HG03039 (cell line): ENCODE measurements around the gene TMEM18.
"Not testable (repeated sequence)": the region's sequence is repeated elsewhere in the genome, so short reads cannot be mapped to it uniquely, and the experiment has no call there.

ENCODE experiments used
- ATAC-seq: cut with Tn5 transposase; IDR thresholded peaks from one replicate; pipeline ENCODE4 v1.9.1; 2021; ENCODE audit warnings: mild to moderate bottlenecking, moderate library complexity; ENCODE audit not compliant: unreplicated experiment

TMEM18 gene

DNA sequence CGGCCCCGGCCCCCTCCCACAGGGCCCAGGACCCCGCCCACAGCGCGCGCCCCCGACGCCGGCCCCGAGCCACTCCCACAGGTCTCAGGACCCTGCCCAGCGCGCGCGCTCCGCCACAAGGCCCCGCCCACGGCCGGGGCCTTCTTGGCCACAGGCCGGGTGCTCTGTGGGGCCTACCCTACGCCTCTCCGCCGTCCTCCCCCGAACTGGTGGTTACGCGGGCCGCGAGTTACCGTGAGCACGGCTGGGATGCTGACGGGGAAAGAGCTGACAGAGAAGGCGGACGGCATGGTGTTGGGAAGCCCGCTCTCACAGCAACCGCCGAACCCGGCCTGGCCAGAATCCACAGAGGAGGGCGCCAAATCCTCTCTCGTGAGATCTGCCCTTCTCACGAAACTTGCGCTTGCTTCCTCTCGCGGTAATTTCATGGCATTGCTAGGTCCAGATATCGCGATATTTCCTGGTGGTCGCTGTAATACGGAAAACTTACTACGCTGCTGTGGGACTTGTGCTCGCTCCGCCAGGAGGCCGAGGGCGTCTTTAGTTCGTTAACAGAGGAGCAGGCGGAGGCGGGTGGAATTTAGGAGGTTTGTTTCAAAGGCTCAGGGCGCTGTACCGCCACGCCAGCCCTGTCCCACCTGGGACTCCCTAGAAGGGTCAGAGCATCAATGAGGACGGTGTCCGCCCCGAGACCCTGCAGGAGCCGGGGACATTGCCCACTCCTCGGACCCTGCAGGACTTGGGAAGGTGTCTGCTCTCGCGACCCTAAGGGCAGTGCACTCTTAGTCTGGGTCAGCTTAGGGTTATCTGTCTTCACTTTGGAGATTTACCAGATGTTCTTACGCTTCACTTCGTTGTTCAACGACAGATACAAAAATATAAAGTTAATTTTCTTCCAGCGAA is at the start of gene TMEM18:
Gene TMEM18 (minus strand): TSS at position 351 of the 903 bp plus-strand sequence. CDS start 61 bp downstream, at position 290.
- peak; percentile 53 for ATAC-seq

DNA sequence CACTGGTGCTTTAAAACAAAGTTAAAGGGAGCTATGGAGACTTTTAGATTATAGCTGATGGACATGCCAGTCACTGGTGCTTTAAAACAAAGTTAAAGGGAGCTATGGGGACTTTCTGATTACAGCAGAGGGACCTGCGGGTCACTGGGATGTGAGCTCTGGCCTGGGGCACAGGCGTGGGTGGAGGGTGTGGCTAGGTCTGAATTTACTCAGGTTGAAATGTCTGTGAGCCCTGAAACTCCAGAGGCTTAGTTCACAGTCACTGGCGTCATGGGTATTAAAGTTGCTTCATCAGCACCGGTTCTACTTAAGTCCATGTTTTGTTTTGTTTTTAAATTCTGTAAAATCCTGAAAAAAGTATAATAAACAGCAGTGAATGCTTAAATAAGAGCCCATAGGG is 49.0 kb upstream of the TMEM18 start:
- peak; percentile 83 for ATAC-seq

DNA sequence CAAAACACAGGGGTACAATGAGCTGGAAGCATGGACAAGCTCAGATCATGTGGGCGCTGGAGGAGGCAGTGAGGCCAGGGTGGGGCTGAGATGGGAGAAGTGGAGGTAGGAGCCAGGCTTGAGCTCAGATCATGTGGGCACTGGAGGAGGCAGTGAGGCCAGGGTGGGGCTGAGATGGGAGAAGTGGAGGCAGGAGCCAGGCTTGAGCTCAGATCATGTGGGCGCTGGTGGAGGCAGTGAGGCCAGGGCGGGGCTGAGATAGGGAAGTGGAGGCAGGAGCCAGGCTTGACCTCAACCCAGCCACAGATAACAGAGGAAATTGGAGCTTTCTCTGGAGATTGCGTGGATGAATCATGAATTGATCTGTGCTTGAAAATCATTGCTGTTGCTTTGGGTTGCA is 48.3 kb upstream of the TMEM18 start:
- no peak for ATAC-seq

DNA sequence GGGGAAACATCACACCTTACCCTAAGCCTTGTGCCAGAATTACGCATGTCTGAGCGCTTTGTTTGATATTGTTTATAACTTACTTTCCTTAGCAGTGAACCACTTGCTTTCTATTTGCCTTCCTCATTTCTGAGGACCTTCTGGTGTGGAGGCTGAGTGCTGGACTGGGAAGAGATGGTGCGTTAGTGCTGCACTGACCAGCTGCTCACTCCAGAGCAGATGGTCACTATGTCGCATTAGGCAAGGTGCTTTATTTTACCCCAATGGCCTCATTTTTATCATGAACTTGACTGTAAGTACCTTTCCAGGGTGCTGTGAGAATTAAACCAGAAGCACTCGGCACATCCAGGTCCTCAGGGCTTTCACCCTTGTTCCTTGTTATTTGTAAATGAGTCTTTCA is 46.6 kb upstream of the TMEM18 start:
- ATAC-seq = no peak

DNA sequence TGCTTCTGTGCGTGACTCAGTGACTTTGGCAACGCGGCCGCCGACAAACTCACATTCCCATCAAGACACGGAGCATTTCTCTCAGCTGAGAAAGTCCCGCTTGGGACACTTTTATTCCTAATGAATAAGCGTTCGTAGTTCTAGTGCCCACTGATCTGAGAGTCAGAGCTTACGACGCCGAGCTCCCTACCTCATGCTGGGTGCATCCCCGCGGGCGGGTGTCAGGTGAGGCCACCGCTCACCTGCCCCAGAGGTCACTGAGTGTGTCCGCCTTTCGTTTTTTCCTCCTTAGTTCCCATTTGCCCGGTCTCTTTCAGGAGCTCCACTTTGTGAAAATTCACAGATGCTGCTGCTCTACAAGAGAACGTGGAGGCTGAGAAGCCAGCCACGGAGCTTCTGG is 43.6 kb upstream of the TMEM18 start:
- ATAC-seq = no peak

DNA sequence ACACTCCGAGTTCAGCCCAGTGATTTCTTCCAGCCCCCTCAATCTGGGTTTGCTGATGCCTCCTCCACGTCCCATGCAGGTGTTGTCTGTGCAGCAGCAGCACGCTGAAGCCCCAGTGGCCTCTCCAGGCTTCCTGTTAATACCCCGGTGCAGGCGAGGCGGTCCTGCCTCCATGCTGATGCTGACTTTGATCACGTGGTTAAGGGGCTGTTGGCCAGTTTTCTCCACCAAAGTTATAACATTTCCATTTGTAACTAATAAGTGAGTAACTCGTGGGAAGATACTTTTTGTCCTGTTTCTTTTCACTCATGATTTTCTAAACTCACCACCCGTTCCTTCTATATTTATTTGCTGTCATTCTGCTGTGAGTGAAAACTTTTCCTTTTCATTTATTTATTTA is 42.5 kb upstream of the TMEM18 start:
- ATAC-seq = no peak

DNA sequence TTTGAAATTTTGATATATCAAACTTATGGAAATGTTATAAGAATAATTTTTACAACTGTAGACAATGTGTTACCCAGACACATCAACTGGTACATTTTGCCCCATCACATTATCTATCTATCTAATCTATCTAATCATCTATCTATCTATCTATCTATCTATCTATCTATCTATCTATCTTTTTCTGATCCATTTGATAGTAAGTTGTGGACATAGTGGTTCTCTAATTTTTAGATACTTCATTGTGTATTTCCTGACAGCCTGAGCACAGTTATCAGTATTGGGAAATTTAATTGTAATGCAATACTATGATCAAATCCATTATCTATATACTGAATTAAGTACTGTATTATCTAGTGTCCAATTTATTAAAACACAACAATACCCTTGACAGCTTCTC is 42.0 kb upstream of the TMEM18 start:
- ATAC-seq = no peak

- no peak for ATAC-seq
Observed at GRCh38 chr2:717661-718060, 40.5 kb upstream of the TMEM18 start.

GRCh38 chr2:715854-716560 is 38.8 kb upstream of the TMEM18 start:
- ATAC-seq = no peak

DNA sequence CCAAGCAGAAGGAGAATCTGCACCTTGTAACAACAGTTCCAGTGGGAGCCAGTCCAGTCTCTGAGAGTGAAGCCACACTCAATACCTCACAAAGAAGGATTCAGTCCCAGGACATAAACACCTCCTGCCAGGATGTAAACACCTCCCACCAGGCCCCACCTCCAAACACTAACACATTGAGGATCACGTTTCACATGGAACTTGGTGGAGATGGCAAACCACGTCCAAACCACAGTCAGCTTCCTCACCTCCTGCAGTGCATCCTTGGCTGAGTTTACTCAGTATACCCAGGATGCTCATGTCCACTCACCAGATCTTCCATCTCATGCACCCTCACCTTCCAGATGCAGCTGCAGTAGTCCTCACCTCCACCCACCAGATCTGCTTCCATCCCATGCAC is 37.8 kb upstream of the TMEM18 start:
- ATAC-seq = peak; percentile 11

DNA sequence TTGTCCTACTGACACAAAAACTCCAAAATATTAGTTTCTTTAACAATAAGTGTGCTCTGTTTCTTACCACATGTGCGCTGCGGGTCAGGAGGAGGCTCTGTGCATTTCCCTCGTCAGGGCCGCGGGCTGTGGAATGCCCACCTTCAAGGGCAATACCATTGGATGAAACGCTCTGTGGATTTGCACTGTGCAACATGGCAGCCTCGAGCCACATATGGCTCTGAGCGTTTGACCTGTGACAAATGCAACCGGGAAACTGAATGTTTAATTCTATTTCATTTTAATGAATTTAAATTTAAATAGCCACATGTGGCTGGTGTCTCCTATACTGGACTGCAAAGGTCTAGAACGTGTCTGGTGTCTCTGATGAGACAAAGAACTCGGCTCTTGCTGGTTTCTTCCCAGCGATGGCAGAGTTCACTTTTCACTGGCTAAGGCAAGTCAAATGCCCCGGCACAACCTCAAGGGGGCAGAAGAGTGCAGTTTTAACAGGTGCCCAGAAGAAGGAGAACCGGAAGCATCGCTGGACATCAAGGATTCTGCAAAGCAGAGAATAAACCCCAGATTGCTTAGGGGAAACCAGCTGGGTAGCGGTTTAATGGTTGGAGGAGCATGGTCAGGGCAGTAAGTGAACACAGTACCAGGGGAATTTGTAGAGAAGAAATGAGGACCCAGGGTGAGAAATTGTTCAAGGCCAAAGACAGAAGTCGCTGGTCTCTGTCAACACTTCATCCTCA is 37.0 kb upstream of the TMEM18 start:
- ATAC-seq = peak; percentile 87

DNA sequence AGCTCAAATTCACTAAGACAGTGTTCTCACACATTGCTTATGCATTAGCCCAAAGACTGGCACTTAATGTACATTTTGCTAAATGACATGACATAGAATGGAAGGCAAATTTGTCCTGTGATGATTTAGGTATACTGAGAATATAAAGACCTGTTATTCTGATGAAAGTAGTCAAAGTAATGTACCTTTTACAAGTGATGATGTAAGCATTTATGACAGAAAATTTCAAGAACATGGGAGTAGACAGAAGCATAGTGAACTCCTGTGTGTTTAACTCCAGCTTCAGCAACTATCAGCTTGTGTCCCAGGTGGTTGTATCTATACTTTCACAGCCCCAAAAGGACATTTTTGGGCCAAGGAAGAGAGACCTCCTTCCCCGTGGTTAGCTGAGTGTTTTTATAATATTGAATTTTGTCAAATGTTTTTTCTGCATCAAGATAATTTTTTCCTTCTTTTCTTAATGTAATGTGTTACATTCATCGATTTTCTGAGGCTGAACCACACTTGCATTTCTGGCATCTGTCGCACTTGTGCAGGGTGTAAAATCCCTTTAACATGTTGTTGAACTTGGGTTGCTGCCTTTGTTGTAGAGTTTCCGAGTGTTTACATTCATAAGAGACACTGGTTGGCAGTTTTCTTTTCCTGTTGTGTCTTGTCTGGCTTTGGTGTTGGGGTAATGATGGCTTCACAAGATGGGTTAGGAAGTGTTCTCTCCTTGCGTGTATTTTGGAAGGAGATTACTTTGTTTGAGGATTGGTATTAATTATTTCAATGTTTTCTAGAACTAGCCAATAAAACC is 33.9 kb upstream of the TMEM18 start:
- ATAC-seq = no peak

- no peak for ATAC-seq
Observed at GRCh38 chr2:709138-709765, 32.0 kb upstream of the TMEM18 start.

- no peak for ATAC-seq
Observed at GRCh38 chr2:708667-709066, 31.5 kb upstream of the TMEM18 start.

- peak; percentile 93 for ATAC-seq
Observed at GRCh38 chr2:705971-706511, 28.8 kb upstream of the TMEM18 start.

- ATAC-seq = not testable (repeated sequence)
Observed at GRCh38 chr2:702765-703164, 25.6 kb upstream of the TMEM18 start.

DNA sequence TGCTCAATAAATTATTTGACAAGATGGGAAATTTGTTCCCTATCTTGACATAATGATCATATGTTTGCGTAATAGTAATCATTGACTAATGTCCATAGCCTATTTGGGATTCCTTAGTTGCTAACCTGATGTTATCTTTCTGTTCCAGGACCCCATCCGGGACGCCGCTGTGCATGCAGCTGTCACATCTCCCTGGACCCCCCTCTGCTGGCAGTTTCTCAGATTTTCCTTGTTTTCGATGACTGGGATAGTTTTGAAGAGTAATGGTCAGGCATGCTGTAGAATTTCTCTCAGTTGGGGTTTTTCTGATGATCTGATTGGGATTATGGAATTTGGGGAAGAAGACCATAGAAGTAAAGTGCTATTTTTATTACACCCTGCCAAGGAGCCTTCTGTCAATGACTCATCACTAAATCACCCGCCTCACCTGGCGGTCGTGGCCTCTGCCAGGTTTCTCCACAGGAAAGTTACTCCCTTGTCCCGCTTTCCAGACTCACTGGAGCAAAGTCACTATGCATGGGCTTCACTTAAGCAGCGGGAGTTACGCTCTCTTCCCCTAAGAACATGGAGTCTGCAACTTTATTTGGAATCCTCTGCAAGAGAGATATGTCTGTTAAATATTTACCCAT is 19.9 kb upstream of the TMEM18 start:
- no peak for ATAC-seq

DNA sequence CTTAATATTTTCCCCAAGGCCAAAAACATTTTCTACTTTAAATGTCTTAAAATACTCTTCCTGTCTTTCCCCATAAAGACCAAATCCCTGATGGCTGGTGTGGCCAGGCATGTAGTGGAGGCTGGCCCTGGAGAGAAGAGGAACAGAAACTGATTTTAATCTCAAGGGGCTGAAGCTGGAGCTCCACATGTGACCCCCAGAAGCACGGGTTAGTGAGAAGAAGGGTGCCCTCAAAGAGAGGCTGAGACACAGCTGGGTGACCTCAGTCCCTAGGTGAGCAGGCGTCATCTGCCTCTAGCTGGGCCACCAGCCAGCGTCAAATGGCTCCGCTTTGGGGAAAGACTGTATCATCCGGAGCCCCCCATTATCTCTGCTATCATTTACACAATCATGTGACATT is 19.3 kb upstream of the TMEM18 start:
- peak; percentile 86 for ATAC-seq

- no peak for ATAC-seq
Observed at GRCh38 chr2:694906-695510, 17.8 kb upstream of the TMEM18 start.
